OCI-LY3 (cell line): ENCODE results near the gene PEX13.

Source experiments
- H2AFZ ChIP-seq: fragments of 200-600, 300-600 bp; shearing (Covaris generic); 2 replicates; pipeline ENCODE4 v1.6.0; 2014; ENCODE audit warnings: antibody characterized with exemption, low read depth, low read length
- H3K27ac ChIP-seq: fragments of 200-600, 300-600 bp; sonication (generic); 2 replicates; pipeline ENCODE4 v1.5.1; 2014; ENCODE audit warnings: mild to moderate bottlenecking, low read length, moderate library complexity, mixed read lengths
- H3K27me3 ChIP-seq: fragments of 200-600, 300-600 bp; sonication (generic); 2 replicates; pipeline ENCODE4 v1.6.1; 2014; ENCODE audit warnings: low read depth, low read length, mixed read lengths
- H3K36me3 ChIP-seq: fragments of 200-600, 300-600 bp; sonication (generic); replicated peaks from 2 replicates; pipeline ENCODE3; 2014; ENCODE audit warnings: low read depth, low read length, mixed read lengths
- H3K4me1 ChIP-seq: fragments of 300-600, 200-600 bp; sonication (generic); 2 replicates; pipeline ENCODE4 v1.6.1; 2014; ENCODE audit warnings: low read length, mixed read lengths
- H3K4me2 ChIP-seq: fragments of 200-600, 300-600 bp; sonication (generic); 2 replicates; pipeline ENCODE4 v1.6.1; 2014; ENCODE audit warnings: low read length, mixed read lengths
- H3K4me3 ChIP-seq: fragments of 300-600, 200-600 bp; sonication (generic); 2 replicates; pipeline ENCODE4 v1.5.1; 2014; ENCODE audit warnings: antibody characterized with exemption, mild to moderate bottlenecking, low read length, moderate library complexity
- H3K79me2 ChIP-seq: fragments of 300-600, 200-600 bp; shearing (Covaris generic); 2 replicates; pipeline ENCODE4 v1.6.1; 2014; ENCODE audit warnings: mild to moderate bottlenecking, low read length, mixed read lengths
- H3K9ac ChIP-seq: fragments of 300-600, 200-600 bp; shearing (Covaris generic); 2 replicates; pipeline ENCODE4 v1.6.0; 2014; ENCODE audit warnings: mild to moderate bottlenecking, low read length, moderate library complexity
- H3K9me3 ChIP-seq: fragments of 200-600, 300-600 bp; shearing (Covaris generic); 2 replicates; pipeline ENCODE4 v1.6.1; 2014; ENCODE audit warnings: low read length, mixed read lengths; ENCODE audit not compliant: insufficient read depth
- H4K20me1 ChIP-seq: fragments of 200-600, 300-600 bp; sonication (generic); 2 replicates; pipeline ENCODE4 v1.6.1; 2016; ENCODE audit warnings: low read length, mixed read lengths; ENCODE audit not compliant: insufficient read depth
- CTCF ChIP-seq: fragments of 200-600, 300-600 bp; sonication (generic); IDR thresholded peaks from 2 replicates; pipeline ENCODE4 v1.5.1; 2014; ENCODE audit warnings: antibody characterized with exemption, low read length, low read depth
- EZH2phosphoT487 ChIP-seq: fragments of 200-600 bp; shearing (Covaris generic); IDR thresholded peaks from 2 replicates; pipeline ENCODE4 v1.6.1; 2018; ENCODE audit warnings: antibody characterized with exemption, mixed run types, low read depth

The PEX13 gene

GRCh38 chr2:60974652-60975051, 42.9 kb upstream of the PEX13 start:
- no peak overlapping the region for H3K9ac ChIP-seq
- no peaks in the 10 kb centered on the region; the same call in 1 of the 2 replicates for H3K9me3 ChIP-seq
- H4K20me1 ChIP-seq: no peaks in the 10 kb centered on the region
- no peaks in the 10 kb centered on the region for H3K79me2 ChIP-seq
- no peaks in the 10 kb centered on the region for H3K36me3 ChIP-seq
- H3K4me2 ChIP-seq: no peak overlapping the region
- no peak for TF ChIP-seq EZH2phosphoT487
- TF ChIP-seq CTCF: no peak
- H3K4me1 ChIP-seq: peaks cover 65% of the 10 kb centered on the region
- peaks cover 10% of the 10 kb centered on the region for H3K27me3 ChIP-seq
- no peak overlapping the region for H3K4me3 ChIP-seq
- no peak overlapping the region for H3K27ac ChIP-seq
- H2AFZ ChIP-seq: no peak overlapping the region

GRCh38 chr2:60976256-60976850, 41.2 kb upstream of the PEX13 start:
- TF ChIP-seq EZH2phosphoT487 (no peak), CTCF (no peak)
- no peak overlapping the region for H3K4me2 ChIP-seq
- H3K4me1 ChIP-seq: peaks cover 64% of the 10 kb centered on the region

GRCh38 chr2:60976875-60977561, 40.5 kb upstream of the PEX13 start:
- H3K27ac ChIP-seq: no peak overlapping the region
- H3K4me2 ChIP-seq: peak overlapping the region; percentile 59
- TF ChIP-seq EZH2phosphoT487: 0 out of 2 replicates have a peak, but pooled peaks have one; percentile 54
- TF ChIP-seq CTCF: no peak

More at GRCh38 chr2:60976256-60976850, 41.2 kb upstream of the PEX13 start:
- Histone ChIP-seq H3K9me3 (no peaks in the 10 kb centered on the region; the same call in 1 of the 2 replicates), H3K4me3 (no peak overlapping the region), H3K9ac (no peak overlapping the region), H3K36me3 (no peaks in the 10 kb centered on the region), H3K27me3 (peaks cover 10% of the 10 kb centered on the region), H3K27ac (no peak overlapping the region), H4K20me1 (no peaks in the 10 kb centered on the region), H3K79me2 (no peaks in the 10 kb centered on the region), H2AFZ (no peak overlapping the region)

GRCh38 chr2:60977562-60977895, 40.0 kb upstream of the PEX13 start:
- H3K36me3 ChIP-seq: no peaks in the 10 kb centered on the region
- no peaks in the 10 kb centered on the region; the same call in 1 of the 2 replicates for H3K9me3 ChIP-seq
- TF ChIP-seq CTCF (no peak), EZH2phosphoT487 (no peak)
- H2AFZ ChIP-seq: no peak overlapping the region
- H3K4me1 ChIP-seq: peaks cover 53% of the 10 kb centered on the region
- H4K20me1 ChIP-seq: no peaks in the 10 kb centered on the region
- no peak overlapping the region for H3K9ac ChIP-seq
- peak overlapping the region; percentile 26 for H3K4me3 ChIP-seq
- no peak overlapping the region for H3K27ac ChIP-seq
- peak overlapping the region; percentile 59 for H3K4me2 ChIP-seq
- H3K79me2 ChIP-seq: no peaks in the 10 kb centered on the region
- peaks cover 10% of the 10 kb centered on the region for H3K27me3 ChIP-seq

More at GRCh38 chr2:60976875-60977561, 40.5 kb upstream of the PEX13 start:
- H2AFZ ChIP-seq: no peak overlapping the region
- no peak overlapping the region for H3K9ac ChIP-seq
- peaks cover 10% of the 10 kb centered on the region for H3K27me3 ChIP-seq
- H3K9me3 ChIP-seq: no peaks in the 10 kb centered on the region; the same call in 1 of the 2 replicates
- peak overlapping the region; percentile 26 for H3K4me3 ChIP-seq
- no peaks in the 10 kb centered on the region for H3K36me3 ChIP-seq
- H3K4me1 ChIP-seq: peaks cover 58% of the 10 kb centered on the region
- no peaks in the 10 kb centered on the region for H4K20me1 ChIP-seq
- H3K79me2 ChIP-seq: no peaks in the 10 kb centered on the region
